Activated gamma-delta T cell treated with anti-CD3 and anti-CD28 coated beads, Interleukin-2, amount 50 U/mL, for 16 hours (primary cell): ENCODE results near the gene CRAT.

Experiments
- DNase-seq: peaks from one replicate; pipeline ENCODE4 v3.0.0-alpha.2; 2020; ENCODE audit warnings: low read depth

The CRAT gene

DNA sequence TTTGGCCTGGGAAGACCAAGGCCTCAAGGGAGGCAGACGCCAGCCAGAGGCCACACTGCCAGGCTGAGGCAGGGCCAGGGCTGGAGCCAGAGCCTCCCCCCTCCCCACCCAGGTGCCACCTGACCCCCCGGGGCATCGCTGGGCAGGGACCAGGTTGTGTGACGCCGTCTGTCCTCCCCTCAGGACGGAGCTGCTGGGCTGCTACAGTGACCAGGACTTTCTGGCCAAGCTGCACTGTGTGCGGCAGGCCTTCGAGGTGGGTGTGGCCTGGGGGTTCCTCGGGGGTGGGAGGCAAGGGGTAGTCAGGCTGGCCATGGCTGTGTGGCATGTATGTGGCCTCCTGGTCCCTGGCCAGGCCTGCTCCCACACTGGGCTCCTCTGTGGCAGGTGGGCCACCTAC is 47.5 kb downstream of the CRAT start:
- DNase-seq: no peak

DNA sequence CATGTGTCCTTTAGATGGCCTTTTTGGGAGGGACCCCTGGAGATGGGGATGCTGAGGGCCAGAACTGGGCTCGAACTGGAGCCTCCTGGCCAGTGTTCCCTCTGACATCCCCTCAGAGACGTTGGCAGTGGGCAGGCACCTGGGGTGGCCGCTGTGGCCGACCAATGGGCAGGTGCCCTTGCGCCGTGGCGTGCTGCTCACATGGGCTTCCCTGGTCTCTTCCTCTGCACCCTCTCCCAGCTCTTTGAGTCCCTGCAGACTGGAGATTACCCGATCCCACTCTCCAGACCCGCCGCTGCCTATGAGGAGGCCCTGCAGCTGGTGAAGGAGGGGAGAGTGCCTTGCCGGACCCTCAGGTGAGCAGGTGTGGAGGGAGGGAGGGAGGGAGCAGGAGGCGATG is 49.6 kb downstream of the CRAT start:
- DNase-seq: no peak

GRCh38 chr9:129059796-129060785 is 50.5 kb downstream of the CRAT start:
- no peak for DNase-seq

DNA sequence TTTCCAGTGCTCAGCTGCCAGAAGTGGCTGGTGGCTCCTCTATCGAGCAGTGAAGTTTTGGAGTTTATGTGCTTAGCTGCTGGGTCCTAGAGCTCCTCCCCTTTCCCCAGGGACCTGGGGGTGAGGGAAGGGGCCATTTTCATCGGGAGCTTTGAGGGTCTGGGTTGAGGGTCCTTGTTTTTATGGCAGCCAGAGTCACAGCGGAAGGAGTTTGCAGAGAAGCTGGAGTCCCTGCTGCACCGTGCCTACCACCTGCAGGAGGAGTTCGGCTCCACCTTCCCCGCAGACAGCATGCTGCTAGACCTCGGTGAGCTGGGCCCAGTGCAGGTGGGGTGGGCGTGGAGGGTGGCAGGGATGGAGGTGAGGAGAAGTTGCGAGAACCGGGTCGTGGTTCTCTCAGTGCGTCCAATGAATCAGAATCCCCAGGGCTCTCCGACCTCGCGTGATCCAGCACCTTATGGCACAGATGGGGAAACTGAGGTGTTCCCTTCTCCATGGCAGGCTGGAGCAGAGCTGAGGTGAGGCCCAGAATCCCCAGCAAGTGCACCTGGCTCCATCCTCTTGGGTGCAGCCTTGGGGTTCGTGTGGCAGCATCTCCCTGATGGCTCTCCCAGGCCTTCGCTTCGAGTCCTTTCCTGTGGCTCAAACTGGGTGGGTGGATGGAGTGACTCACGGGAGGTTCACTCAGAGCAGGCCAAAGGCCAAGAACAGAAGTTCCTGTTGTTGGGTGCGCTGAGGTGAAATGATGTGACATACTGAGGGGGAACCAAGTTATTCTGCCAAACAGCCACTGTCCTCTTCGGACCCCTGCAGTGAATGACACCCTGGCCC is 51.4 kb downstream of the CRAT start:
- DNase-seq: no peak

- no peak for DNase-seq
Observed at GRCh38 chr9:129054163-129054851, 56.3 kb downstream of the CRAT start.

DNA sequence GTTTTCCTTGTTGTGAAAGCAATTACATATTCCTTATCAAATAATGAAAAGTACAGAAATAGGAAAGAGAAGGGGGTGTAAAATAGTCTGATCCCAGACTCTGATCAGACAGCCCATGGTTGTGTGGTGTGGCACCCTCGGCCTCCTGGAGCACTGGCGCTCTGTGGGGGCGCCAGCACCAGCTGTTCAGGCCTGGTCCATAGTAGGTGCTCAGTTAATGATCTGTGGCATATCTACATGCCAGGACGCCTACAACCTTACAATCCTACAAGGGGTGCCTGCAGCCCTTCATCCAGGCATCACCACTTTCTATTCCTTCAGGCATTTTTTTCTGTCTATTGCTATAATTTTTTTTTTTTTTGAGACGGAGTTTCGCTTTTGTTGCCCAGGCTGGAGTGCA is 57.6 kb downstream of the CRAT start:
- no peak for DNase-seq

GRCh38 chr9:129052592-129052991 is 58.0 kb downstream of the CRAT start:
- no peak for DNase-seq
